Measurements from ENCODE around the gene NATD1. TPM values are rescaled to one million over a fixed set of nuclear protein-coding genes. Genes with fewer than 3 reads are reported as not detected.

Gene NATD1
- total and polyA plus RNA-seq, 2 of the 8 experiments (the other 6 are each of a cell fraction or from before 2014, with no cell fraction given): 5.4 to 8.4 TPM

DNA sequence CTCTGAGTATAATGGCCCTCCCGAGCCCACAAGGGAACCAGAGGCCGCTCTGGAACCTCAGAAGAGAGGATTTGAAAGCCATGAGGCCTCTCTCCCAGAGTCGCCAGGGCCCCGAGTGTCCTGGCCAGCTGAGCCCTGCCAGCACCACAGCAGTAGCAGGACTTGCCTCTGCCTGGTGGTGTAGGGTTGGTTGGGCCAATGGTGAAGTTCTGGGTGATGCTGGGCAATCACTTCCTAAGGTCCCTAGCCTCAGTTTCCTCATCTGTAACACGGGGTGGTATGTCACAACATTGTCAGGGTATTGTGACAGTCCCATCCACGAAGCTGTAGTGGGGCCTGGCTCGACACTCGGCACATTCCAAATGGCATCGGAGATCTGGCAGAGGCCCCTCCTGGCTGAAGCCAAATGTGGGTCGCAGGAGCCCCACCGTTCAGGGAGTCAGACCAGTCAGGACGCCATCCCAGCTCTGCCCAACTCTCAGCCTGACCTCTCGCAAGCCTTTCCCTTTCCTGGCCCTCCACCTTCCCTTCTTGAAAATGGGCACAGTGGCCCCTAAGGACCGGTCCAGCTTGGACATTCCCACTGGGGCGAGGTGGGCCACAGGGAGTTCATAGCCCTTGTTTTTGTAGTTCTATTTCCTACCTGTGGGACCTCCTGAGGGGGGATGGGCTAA, 1.7 kb downstream of the NATD1 start:
- Histone ChIP-seq H3K4me1 (replicated peaks in 1 of 4; ENCODE audit: control insufficient read depth in 3 of 4, insufficient read depth in 4 of 4, low read length in 3 of 4) (peaks cover 0 to 12% (median 4%) of the 10 kb centered on the region in 4 experiments; a peak in 5 of 7 replicates), H4K8ac (ENCODE audit: extremely low read depth, insufficient read depth, low read length) (no peak overlapping the region), H2BK120ac (replicated peaks; ENCODE audit: low read depth, low read length) (no peak overlapping the region), H3K79me1 (ENCODE audit: low read depth, low read length) (no peaks in the 10 kb centered on the region; the same call in 1 of the 2 replicates), H3K18ac (ENCODE audit: extremely low read depth, low read length) (no peak overlapping the region), H2BK12ac (ENCODE audit: low read depth, low read length) (peak overlapping the region; percentile 27; the same call in 1 of the 2 replicates), H3K79me2 (ENCODE audit: control insufficient read depth in 1 of 2, insufficient read depth in 2 of 2, low read length in 2 of 2) (no peaks in the 10 kb centered on the region), H2AK5ac (ENCODE audit: low read depth, low read length) (peak overlapping the region; percentile 90; the same call in 1 of the 2 replicates), H3K56ac (replicated peaks; ENCODE audit: insufficient read length, low read depth, low read length) (no peak overlapping the region), H3K9me3 (ENCODE audit: insufficient read depth in 2 of 2, low read depth in 1 of 2, low read length in 1 of 2) (no peaks in the 10 kb centered on the region), H3K27ac (ENCODE audit: low read depth, low read length) (no peak overlapping the region), H2AFZ (ENCODE audit: low read length) (no peak overlapping the region), H3K9ac (replicated peaks in 1 of 4; ENCODE audit: extremely low read depth in 1 of 4, low read depth in 3 of 4, low read length in 3 of 4) (no peak overlapping the region), H3K23ac (ENCODE audit: insufficient read length) (no peak overlapping the region), H2BK15ac (ENCODE audit: low read length) (no peak overlapping the region), H3K14ac (ENCODE audit: insufficient read length) (no peak overlapping the region), H3K4ac (replicated peaks; ENCODE audit: insufficient read length, low read depth, low read length) (no peak overlapping the region), H2BK20ac (ENCODE audit: low read length) (no peak overlapping the region), H3K4me2 (ENCODE audit: insufficient read depth in 1 of 2, low read depth in 2 of 2, low read length in 2 of 2) (peak overlapping the region in 1 of 2 experiments; percentile 75; a peak in 1 of 4 replicates), H4K20me1 (replicated peaks in 1 of 2; ENCODE audit: control insufficient read depth in 1 of 2, insufficient read depth in 2 of 2, low read length in 2 of 2) (peaks cover 0 to 6% of the 10 kb centered on the region in 2 experiments), H4K91ac (replicated peaks; ENCODE audit: insufficient read length, low read length) (no peak overlapping the region), H4K5ac (ENCODE audit: insufficient read length, low read depth, low read length) (no peak overlapping the region), H3K4me3 (ENCODE audit: extremely low read depth in 1 of 4, insufficient read depth in 2 of 4, low read depth in 3 of 4, low read length in 4 of 4) (no peak overlapping the region), H3K27me3 (replicated peaks in 1 of 4; ENCODE audit: control insufficient read depth in 3 of 4, extremely low read depth in 1 of 4, insufficient read depth in 3 of 4, low read length in 3 of 4) (peaks cover 0 to 6% (median 4%) of the 10 kb centered on the region in 4 experiments; a peak in 2 of 7 replicates), H3K23me2 (ENCODE audit: low read depth, low read length) (peaks cover 6% of the 10 kb centered on the region; the same call in 1 of the 2 replicates), H2BK5ac (ENCODE audit: low read depth, low read length) (no peak overlapping the region), H3K36me3 (ENCODE audit: control insufficient read depth in 2 of 4, insufficient read depth in 4 of 4, low read length in 3 of 4) (no peaks in the 10 kb centered on the region)
- FAIRE-seq (no peak), DNase-seq (ENCODE audit: low read depth in 1 of 2, low spot score in 2 of 2) (no peak)
- WGBS, 2 experiments (ENCODE audit: extremely low coverage in 1 of 2, insufficient coverage in 1 of 2, insufficient read length in 1 of 2, insufficient replicate concordance in 2 of 2, low coverage in 1 of 2, low lambda C conversion rate in 2 of 2, missing lambda C conversion rate in 1 of 2): 79% methylated on average over 15 of the region's 15 CpGs; no CpG with 5 or more reads in 1 of the 2 experiments
- POLR2A ChIA-PET (ENCODE audit: partially characterized antibody): interaction anchor here (1.5 to 1.6 kb wide), 2 partner anchors 24 to 209 kb away, joined by 5 to 6 read pairs; partner anchors contain the start of gene USP22
- TF ChIP-seq YY1 (IDR thresholded peaks at IDR 0.05; ENCODE audit: low read depth, low read length): no peak
- TF ChIP-seq SIN3A (conservative IDR thresholded peaks at IDR 0.05 in 1 of 2, IDR thresholded peaks at IDR 0.05 in 1 of 2; ENCODE audit: low read depth in 1 of 2, low read length in 2 of 2): no peak
- TF ChIP-seq, protein P1, sequence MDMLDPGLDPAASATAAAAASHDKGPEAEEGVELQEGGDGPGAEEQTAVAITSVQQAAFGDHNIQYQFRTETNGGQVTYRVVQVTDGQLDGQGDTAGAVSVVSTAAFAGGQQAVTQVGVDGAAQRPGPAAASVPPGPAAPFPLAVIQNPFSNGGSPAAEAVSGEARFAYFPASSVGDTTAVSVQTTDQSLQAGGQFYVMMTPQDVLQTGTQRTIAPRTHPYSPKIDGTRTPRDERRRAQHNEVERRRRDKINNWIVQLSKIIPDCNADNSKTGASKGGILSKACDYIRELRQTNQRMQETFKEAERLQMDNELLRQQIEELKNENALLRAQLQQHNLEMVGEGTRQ (IDR thresholded peaks at IDR 0.05; ENCODE audit: low read length): no peak
- no peak for TF ChIP-seq KDM4A (IDR thresholded peaks at IDR 0.05; ENCODE audit: low read depth, low read length, severe bottlenecking)
- no peak for TF ChIP-seq HDAC6 (IDR thresholded peaks at IDR 0.05; ENCODE audit: low read depth, low read length)
- TF ChIP-seq SP1 (IDR thresholded peaks at IDR 0.05; ENCODE audit: low read depth, low read length): no peak
- no peak for TF ChIP-seq SUZ12 (IDR thresholded peaks at IDR 0.05; ENCODE audit: low read length)
- no peak for TF ChIP-seq CHD1 (IDR thresholded peaks at IDR 0.05; ENCODE audit: low read depth, low read length)
- TF ChIP-seq POLR2A (IDR thresholded peaks at IDR 0.05; ENCODE audit: control extremely low read depth in 1 of 2, low read depth in 2 of 2, low read length in 2 of 2): no peak
- no peak for TF ChIP-seq GTF2F1 (IDR thresholded peaks at IDR 0.05; ENCODE audit: borderline replicate concordance, low read depth, low read length)
- CTCF ChIA-PET (ENCODE audit: partially characterized antibody): interaction anchor here (1.0 to 6.6 kb wide), 4 partner anchors 12 to 213 kb away, joined by 3 to 42 read pairs (median 6); no protein-coding TSS in a partner anchor
